ENCODE measurements around the gene STRA8. TPM values are rescaled to one million over a fixed set of nuclear protein-coding genes. Genes with fewer than 3 reads are reported as not detected.

The STRA8 gene
- polyA plus RNA-seq, 1 donor from 2014 or later: not detected

DNA sequence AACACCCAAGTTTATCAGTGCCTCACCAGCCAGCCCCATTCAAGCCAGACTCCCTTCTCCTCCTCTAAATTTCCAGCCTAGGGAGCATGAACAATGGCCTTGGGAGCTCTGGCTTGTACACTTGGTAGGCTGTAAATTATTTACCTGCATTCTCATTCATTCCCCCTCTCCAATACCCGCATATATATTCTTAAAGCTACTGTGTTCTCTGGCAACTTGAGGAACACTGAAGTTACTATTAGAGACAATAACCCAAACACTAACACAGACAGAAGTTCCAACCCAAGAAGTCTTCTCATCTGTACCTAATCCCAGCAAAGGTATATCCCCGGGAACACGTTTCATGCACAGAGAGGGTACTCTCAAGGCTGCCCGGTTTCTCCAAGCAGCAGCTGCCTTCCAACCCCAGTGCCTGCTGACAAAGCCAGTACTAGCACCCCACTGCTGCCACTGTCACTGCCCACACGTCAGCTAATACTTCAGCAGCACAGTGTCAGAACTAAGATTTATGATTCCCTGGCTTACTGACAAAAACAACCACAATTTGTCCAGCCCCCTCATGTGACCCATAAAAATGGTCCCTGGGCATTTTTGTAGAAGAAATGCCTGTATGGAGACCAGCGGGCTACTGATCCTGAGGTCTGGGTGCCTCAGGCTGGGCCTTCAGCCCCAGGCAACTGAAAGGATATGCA is 25.4 kb upstream of the STRA8 start:
- Histone ChIP-seq H3K9me3 (ENCODE audit: low read length) (no peaks in the 10 kb centered on the region), H4K20me1 (ENCODE audit: insufficient read depth) (no peaks in the 10 kb centered on the region), H3K9ac (ENCODE audit: low read length) (no peak overlapping the region), H3K4me2 (ENCODE audit: low read length) (no peak overlapping the region), H3K4me3 (ENCODE audit: low read length) (no peak overlapping the region), H3K27me3 (ENCODE audit: insufficient read depth, low read depth, low read length) (no peaks in the 10 kb centered on the region), H3K36me3 (ENCODE audit: insufficient read depth, low read length) (no peaks in the 10 kb centered on the region), H3F3A (ENCODE audit: insufficient read depth, low read length, poor library complexity, severe bottlenecking) (no peaks in the 10 kb centered on the region), H2AFZ (ENCODE audit: low read depth, low read length) (no peak overlapping the region), H3K9me2 (ENCODE audit: insufficient read depth, low read length) (no peaks in the 10 kb centered on the region), H3K27ac (ENCODE audit: low read length) (no peak overlapping the region), H3K79me2 (replicated peaks; ENCODE audit: insufficient read depth, low read length) (no peaks in the 10 kb centered on the region)
- TF ChIP-seq POLR2AphosphoS5 (IDR thresholded peaks at IDR 0.05) (no peak), TAF1 (IDR thresholded peaks at IDR 0.05; ENCODE audit: low read depth) (no peak), MXI1 (conservative IDR thresholded peaks at IDR 0.05; ENCODE audit: poor library complexity, severe bottlenecking) (no peak), EZH2 (IDR thresholded peaks at IDR 0.05; ENCODE audit: borderline replicate concordance, insufficient read depth, low read length, poor library complexity, severe bottlenecking) (no peak), RAD21 (conservative IDR thresholded peaks at IDR 0.05) (no peak)
- TF ChIP-seq, protein P1, sequence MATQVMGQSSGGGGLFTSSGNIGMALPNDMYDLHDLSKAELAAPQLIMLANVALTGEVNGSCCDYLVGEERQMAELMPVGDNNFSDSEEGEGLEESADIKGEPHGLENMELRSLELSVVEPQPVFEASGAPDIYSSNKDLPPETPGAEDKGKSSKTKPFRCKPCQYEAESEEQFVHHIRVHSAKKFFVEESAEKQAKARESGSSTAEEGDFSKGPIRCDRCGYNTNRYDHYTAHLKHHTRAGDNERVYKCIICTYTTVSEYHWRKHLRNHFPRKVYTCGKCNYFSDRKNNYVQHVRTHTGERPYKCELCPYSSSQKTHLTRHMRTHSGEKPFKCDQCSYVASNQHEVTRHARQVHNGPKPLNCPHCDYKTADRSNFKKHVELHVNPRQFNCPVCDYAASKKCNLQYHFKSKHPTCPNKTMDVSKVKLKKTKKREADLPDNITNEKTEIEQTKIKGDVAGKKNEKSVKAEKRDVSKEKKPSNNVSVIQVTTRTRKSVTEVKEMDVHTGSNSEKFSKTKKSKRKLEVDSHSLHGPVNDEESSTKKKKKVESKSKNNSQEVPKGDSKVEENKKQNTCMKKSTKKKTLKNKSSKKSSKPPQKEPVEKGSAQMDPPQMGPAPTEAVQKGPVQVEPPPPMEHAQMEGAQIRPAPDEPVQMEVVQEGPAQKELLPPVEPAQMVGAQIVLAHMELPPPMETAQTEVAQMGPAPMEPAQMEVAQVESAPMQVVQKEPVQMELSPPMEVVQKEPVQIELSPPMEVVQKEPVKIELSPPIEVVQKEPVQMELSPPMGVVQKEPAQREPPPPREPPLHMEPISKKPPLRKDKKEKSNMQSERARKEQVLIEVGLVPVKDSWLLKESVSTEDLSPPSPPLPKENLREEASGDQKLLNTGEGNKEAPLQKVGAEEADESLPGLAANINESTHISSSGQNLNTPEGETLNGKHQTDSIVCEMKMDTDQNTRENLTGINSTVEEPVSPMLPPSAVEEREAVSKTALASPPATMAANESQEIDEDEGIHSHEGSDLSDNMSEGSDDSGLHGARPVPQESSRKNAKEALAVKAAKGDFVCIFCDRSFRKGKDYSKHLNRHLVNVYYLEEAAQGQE (IDR thresholded peaks at IDR 0.05; ENCODE audit: borderline replicate concordance): no peak
- TF ChIP-seq, protein P2, sequence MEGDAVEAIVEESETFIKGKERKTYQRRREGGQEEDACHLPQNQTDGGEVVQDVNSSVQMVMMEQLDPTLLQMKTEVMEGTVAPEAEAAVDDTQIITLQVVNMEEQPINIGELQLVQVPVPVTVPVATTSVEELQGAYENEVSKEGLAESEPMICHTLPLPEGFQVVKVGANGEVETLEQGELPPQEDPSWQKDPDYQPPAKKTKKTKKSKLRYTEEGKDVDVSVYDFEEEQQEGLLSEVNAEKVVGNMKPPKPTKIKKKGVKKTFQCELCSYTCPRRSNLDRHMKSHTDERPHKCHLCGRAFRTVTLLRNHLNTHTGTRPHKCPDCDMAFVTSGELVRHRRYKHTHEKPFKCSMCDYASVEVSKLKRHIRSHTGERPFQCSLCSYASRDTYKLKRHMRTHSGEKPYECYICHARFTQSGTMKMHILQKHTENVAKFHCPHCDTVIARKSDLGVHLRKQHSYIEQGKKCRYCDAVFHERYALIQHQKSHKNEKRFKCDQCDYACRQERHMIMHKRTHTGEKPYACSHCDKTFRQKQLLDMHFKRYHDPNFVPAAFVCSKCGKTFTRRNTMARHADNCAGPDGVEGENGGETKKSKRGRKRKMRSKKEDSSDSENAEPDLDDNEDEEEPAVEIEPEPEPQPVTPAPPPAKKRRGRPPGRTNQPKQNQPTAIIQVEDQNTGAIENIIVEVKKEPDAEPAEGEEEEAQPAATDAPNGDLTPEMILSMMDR (IDR thresholded peaks at IDR 0.05; ENCODE audit: poor library complexity, severe bottlenecking): no peak

DNA sequence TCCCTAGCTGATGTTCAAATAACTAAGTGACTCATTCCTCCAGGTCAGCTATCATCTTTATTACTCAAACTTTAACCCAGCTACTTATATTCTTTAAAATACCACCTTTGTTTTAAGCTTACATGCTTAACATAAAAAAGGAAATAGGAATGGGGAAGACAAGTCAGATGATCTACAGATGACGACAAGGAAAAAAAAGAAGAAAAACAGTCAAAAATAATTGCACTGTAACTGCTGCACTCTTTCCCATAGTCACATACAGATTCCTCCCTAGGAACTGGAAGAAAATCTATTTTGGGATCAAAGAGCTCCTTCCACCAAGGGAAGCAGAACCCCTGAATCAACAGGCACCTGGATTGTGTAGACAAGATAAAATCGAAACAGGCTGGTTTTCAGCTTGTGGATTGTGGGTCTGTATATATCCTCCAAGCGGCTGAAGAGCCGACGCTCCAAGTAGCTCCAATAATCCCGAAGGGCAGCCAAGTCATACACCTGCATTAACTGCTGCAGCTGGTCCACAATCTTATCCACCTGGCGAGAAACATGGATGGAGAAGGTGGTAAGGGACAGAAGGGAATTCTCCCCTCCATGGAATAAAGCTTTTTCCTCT is 24.3 kb upstream of the STRA8 start:
- H3F3A ChIP-seq (ENCODE audit: insufficient read depth, low read length, poor library complexity, severe bottlenecking): no peaks in the 10 kb centered on the region
- no peak overlapping the region for H3K4me2 ChIP-seq (ENCODE audit: low read length)
- H3K27ac ChIP-seq (ENCODE audit: low read length): no peak overlapping the region
- H4K20me1 ChIP-seq (ENCODE audit: insufficient read depth): no peaks in the 10 kb centered on the region
- no peaks in the 10 kb centered on the region for H3K36me3 ChIP-seq (ENCODE audit: insufficient read depth, low read length)
- no peak overlapping the region for H3K4me3 ChIP-seq (ENCODE audit: low read length)
- no peak for TF ChIP-seq RAD21 (conservative IDR thresholded peaks at IDR 0.05)
- TF ChIP-seq, protein P2 (IDR thresholded peaks at IDR 0.05; ENCODE audit: poor library complexity, severe bottlenecking): no peak
- no peak for TF ChIP-seq TAF1 (IDR thresholded peaks at IDR 0.05; ENCODE audit: low read depth)
- TF ChIP-seq, protein P1 (IDR thresholded peaks at IDR 0.05; ENCODE audit: borderline replicate concordance): no peak
- H3K79me2 ChIP-seq (replicated peaks; ENCODE audit: insufficient read depth, low read length): no peaks in the 10 kb centered on the region
- H3K9ac ChIP-seq (ENCODE audit: low read length): no peak overlapping the region
- no peaks in the 10 kb centered on the region for H3K9me2 ChIP-seq (ENCODE audit: insufficient read depth, low read length)
- H3K27me3 ChIP-seq (ENCODE audit: insufficient read depth, low read depth, low read length): no peaks in the 10 kb centered on the region
- H2AFZ ChIP-seq (ENCODE audit: low read depth, low read length): no peak overlapping the region
- no peaks in the 10 kb centered on the region for H3K9me3 ChIP-seq (ENCODE audit: low read length)

All from neural cell (in vitro differentiated cells).